Measurements from ENCODE around the gene ZNF136.
A peak's percentile ranks its signal among the peaks of the same experiment; 100 is the strongest.

The ZNF136 gene

GRCh38 chr19:12194827-12195731, 32.2 kb downstream of the ZNF136 start:
- peak; percentile 83 for DNase-seq

- no peak for DNase-seq
These were observed 35.2 kb downstream of the ZNF136 start for GRCh38 chr19:12198136-12198535.

- DNase-seq = no peak
These were observed 37.0 kb downstream of the ZNF136 start for GRCh38 chr19:12199757-12200419.

- peak; percentile 62 for DNase-seq
These were observed 39.4 kb downstream of the ZNF136 start for GRCh38 chr19:12202250-12202649.

GRCh38 chr19:12205296-12205695, 42.4 kb downstream of the ZNF136 start:
- DNase-seq = no peak

- DNase-seq = no peak
These were observed 45.3 kb downstream of the ZNF136 start for GRCh38 chr19:12208221-12208620.

- DNase-seq = no peak
These were observed 54.4 kb downstream of the ZNF136 start for GRCh38 chr19:12217332-12217731.

- no peak for DNase-seq
These were observed 60.2 kb downstream of the ZNF136 start for GRCh38 chr19:12222980-12223630.

GRCh38 chr19:12224676-12225075, 61.8 kb downstream of the ZNF136 start:
- DNase-seq = no peak

- no peak for DNase-seq
These were observed 67.1 kb downstream of the ZNF136 start for GRCh38 chr19:12229990-12230389.

GRCh38 chr19:12230751-12231733, 68.1 kb downstream of the ZNF136 start:
- DNase-seq = no peak

- DNase-seq = no peak
These were observed 70.1 kb downstream of the ZNF136 start for GRCh38 chr19:12232961-12233360.

GRCh38 chr19:12237143-12237839, 74.4 kb downstream of the ZNF136 start:
- no peak for DNase-seq
